IMR-90 (cell line): Measurements from ENCODE around the gene BST1. TPM values are rescaled to one million over a fixed set of nuclear protein-coding genes. Genes with fewer than 3 reads are reported as not detected.

ENCODE experiments used
- ATAC-seq: fragments of 200-7000 bp; cut with Tn5 transposase; 2 replicates; pipeline ENCODE4 v1.9.1; 2020; ENCODE audit warnings: low read depth, mild to moderate bottlenecking, moderate library complexity
- BruUV-seq: library from RNA; stranded (reverse); fragments of 400-500 nt; replicated peaks from 2 replicates; lab custom pipeline; 2021; lab: Mats Ljungman, UMichigan
- CTCF ChIA-PET: fragments of 300-600 bp; formaldehyde crosslinking; extraction: SDS; loops from one replicate; lab custom pipeline; 2021; ENCODE audit warnings: antibody characterized with exemption; lab: Yijun Ruan, JAX
- POLR2A ChIA-PET: fragments of 300-600 bp; sonication (Branson Sonifier 250); formaldehyde crosslinking; loops from one replicate; lab custom pipeline; 2022; ENCODE audit warnings: antibody characterized with exemption; ENCODE audit not compliant: unreplicated experiment; lab: Charles Lee
- DNase-seq: peaks from one replicate; pipeline ENCODE4 v3.0.0; 2013
- H2AFZ ChIP-seq: replicated peaks from 2 replicates; pipeline ENCODE3; 2013; ENCODE audit warnings: low read length, mild to moderate bottlenecking; ENCODE audit not compliant: poor library complexity
- H2AK5ac ChIP-seq: 2 replicates; pipeline ENCODE4 v1.6.1; 2013; ENCODE audit warnings: low read depth, low read length, inconsistent platforms
- H2AK9ac ChIP-seq: replicated peaks from 2 replicates; pipeline ENCODE3; 2013; ENCODE audit warnings: mild to moderate bottlenecking, low read depth, low read length, moderate library complexity; ENCODE audit not compliant: poor library complexity
- H2BK120ac ChIP-seq: 2 replicates; pipeline ENCODE4 v1.6.1; 2013; ENCODE audit warnings: low read depth, low read length, inconsistent platforms
- H2BK15ac ChIP-seq: 3 replicates; pipeline ENCODE4 v1.6.1; 2013; ENCODE audit warnings: low read depth, low read length, inconsistent platforms
- H2BK20ac ChIP-seq: 2 replicates; pipeline ENCODE4 v1.6.1; 2013; ENCODE audit warnings: low read depth, mild to moderate bottlenecking, inconsistent platforms, low read length, moderate library complexity
- H2BK5ac ChIP-seq: 2 replicates; pipeline ENCODE4 v1.6.1; 2013; ENCODE audit warnings: mild to moderate bottlenecking, low read depth, low read length, inconsistent platforms; ENCODE audit not compliant: poor library complexity, severe bottlenecking
- H3K14ac ChIP-seq: replicated peaks from 2 replicates; pipeline ENCODE4 v1.6.1; 2013; ENCODE audit warnings: low read depth, low read length, inconsistent platforms
- H3K18ac ChIP-seq: 2 replicates; pipeline ENCODE4 v1.6.1; 2013; ENCODE audit warnings: low read depth, low read length, control low read depth
- H3K23ac ChIP-seq: 2 replicates; pipeline ENCODE4 v1.6.1; 2013; ENCODE audit warnings: low read depth, low read length, inconsistent platforms
- H3K27ac ChIP-seq: 2 replicates; pipeline ENCODE4 v1.5.1; 2013; ENCODE audit warnings: mild to moderate bottlenecking, control low read depth, low read length; ENCODE audit not compliant: insufficient read depth
- H3K27me3 ChIP-seq: 2 replicates; pipeline ENCODE4 v1.6.1; 2013; ENCODE audit warnings: low read length; ENCODE audit not compliant: control insufficient read depth, insufficient read depth
- H3K36me3 ChIP-seq: 2 replicates; pipeline ENCODE4 v1.6.1; 2013; ENCODE audit warnings: low read length, mixed read lengths; ENCODE audit not compliant: control insufficient read depth, insufficient read depth
- H3K4ac ChIP-seq: 2 replicates; pipeline ENCODE4 v1.6.1; 2013; ENCODE audit warnings: low read depth, low read length, inconsistent platforms
- H3K4me1 ChIP-seq: 2 replicates; pipeline ENCODE4 v1.6.1; 2013; ENCODE audit warnings: low read length, mixed read lengths; ENCODE audit not compliant: control insufficient read depth, insufficient read depth
- H3K4me2 ChIP-seq: 2 replicates; pipeline ENCODE4 v1.6.1; 2013; ENCODE audit warnings: low read depth, mild to moderate bottlenecking, control low read depth, low read length, moderate library complexity
- H3K4me3 ChIP-seq: 2 replicates; pipeline ENCODE4 v1.5.1; 2013; ENCODE audit warnings: low read depth, mild to moderate bottlenecking, control low read depth, low read length, moderate library complexity; ENCODE audit not compliant: insufficient read depth
- H3K56ac ChIP-seq: 2 replicates; pipeline ENCODE4 v1.6.1; 2013; ENCODE audit warnings: low read length, inconsistent platforms; ENCODE audit not compliant: insufficient read depth; ENCODE audit errors: extremely low read depth
- H3K79me1 ChIP-seq, 2 experiments: 2 replicates each; pipeline ENCODE4 v1.6.1; 2013; ENCODE audit warnings: low read length in 2 of 2, inconsistent platforms in 1 of 2, low read depth in 1 of 2
- H3K9ac ChIP-seq: 2 replicates; pipeline ENCODE4 v1.6.1; 2013; ENCODE audit warnings: low read depth, low read length, control low read depth
- H3K9me1 ChIP-seq: 2 replicates; pipeline ENCODE4 v1.6.1; 2013; ENCODE audit warnings: low read length, inconsistent platforms; ENCODE audit not compliant: insufficient read depth
- H3K9me3 ChIP-seq: 2 replicates; pipeline ENCODE4 v1.6.1; 2013; ENCODE audit warnings: low read length; ENCODE audit not compliant: control insufficient read depth, insufficient read depth
- H4K20me1 ChIP-seq: 2 replicates; pipeline ENCODE4 v1.6.1; 2013; ENCODE audit warnings: low read length, inconsistent platforms; ENCODE audit not compliant: insufficient read depth
- H4K5ac ChIP-seq: 2 replicates; pipeline ENCODE4 v1.6.1; 2013; ENCODE audit warnings: mild to moderate bottlenecking, low read depth, low read length, control low read depth
- H4K8ac ChIP-seq, 2 experiments: 2 replicates each; pipeline ENCODE4 v1.6.1; 2013; ENCODE audit warnings: low read depth in 2 of 2, low read length in 2 of 2, control low read depth in 1 of 2, inconsistent platforms in 1 of 2
- H4K91ac ChIP-seq: 2 replicates; pipeline ENCODE4 v1.6.1; 2013; ENCODE audit warnings: low read depth, low read length, inconsistent platforms; ENCODE audit not compliant: insufficient read depth
- BHLHE40 ChIP-seq: fragments of 150-350 bp; IDR thresholded peaks from 2 replicates; pipeline ENCODE4 v1.6.1; 2016; ENCODE audit warnings: mild to moderate bottlenecking, low read depth, low read length
- CHD1 ChIP-seq: IDR thresholded peaks from 2 replicates; pipeline ENCODE4 v1.6.1; 2012; ENCODE audit warnings: low read depth, low read length, improper control_type of control experiment
- FOS ChIP-seq: fragments of 150-350 bp; IDR thresholded peaks from 2 replicates; pipeline ENCODE4 v1.6.1; 2016; ENCODE audit warnings: low read depth, low read length
- MAFK ChIP-seq: IDR thresholded peaks from 2 replicates; pipeline ENCODE4 v1.6.1; 2012; ENCODE audit warnings: low read depth, low read length, improper control_type of control experiment
- MAZ ChIP-seq: IDR thresholded peaks from 2 replicates; pipeline ENCODE4 v1.6.1; 2012; ENCODE audit warnings: low read depth, mild to moderate bottlenecking, low read length, improper control_type of control experiment, moderate library complexity, borderline replicate concordance
- MXI1 ChIP-seq: IDR thresholded peaks from 2 replicates; pipeline ENCODE4 v1.6.1; 2012; ENCODE audit warnings: low read depth, mild to moderate bottlenecking, low read length, moderate library complexity, borderline replicate concordance
- NFE2L2 ChIP-seq: fragments of 150-350 bp; IDR thresholded peaks from 2 replicates; pipeline ENCODE4 v1.6.1; 2016; ENCODE audit warnings: low read depth, mild to moderate bottlenecking, low read length
- POLR2A ChIP-seq: IDR thresholded peaks from 2 replicates; pipeline ENCODE4 v1.6.1; 2012; ENCODE audit warnings: mild to moderate bottlenecking, low read depth, low read length
- RAD21 ChIP-seq: IDR thresholded peaks from 2 replicates; pipeline ENCODE4 v1.6.1; 2012; ENCODE audit warnings: low read length, improper control_type of control experiment
- RCOR1 ChIP-seq: IDR thresholded peaks from 2 replicates; pipeline ENCODE4 v1.6.1; 2012; ENCODE audit warnings: mild to moderate bottlenecking, low read length, improper control_type of control experiment; ENCODE audit not compliant: insufficient replicate concordance
- RFX5 ChIP-seq: IDR thresholded peaks from 2 replicates; pipeline ENCODE4 v1.8.0; 2012; ENCODE audit warnings: low read depth, mild to moderate bottlenecking, low read length, moderate library complexity
- USF2 ChIP-seq: fragments of 150-350 bp; IDR thresholded peaks from 2 replicates; pipeline ENCODE4 v1.6.1; 2017; ENCODE audit warnings: mild to moderate bottlenecking, antibody characterized with exemption, low read length, low read depth
- WGBS, 2 experiments: methylation state at CpG; one replicate each; pipeline versions ENCODE4 v1.1.5 to v1.1.7; 2013; ENCODE audit warnings: missing lambda C conversion rate in 2 of 2; ENCODE audit not compliant: insufficient read length in 1 of 2; ENCODE audit errors: extremely low coverage in 2 of 2; 5-methylcytosine and 5-hydroxymethylcytosine counted together
- dilution Hi-C: fragments of 300-500 bp; cut with HindIII; formaldehyde crosslinking; loops from one replicate; pipeline ENCODE4 v1.14.3; 2018; ENCODE audit warnings: low sequenced_read_pairs; ENCODE audit not compliant: unreplicated experiment
- in situ Hi-C: fragments of 300-500 bp; cut with MboI; formaldehyde crosslinking; loops from 3 replicates; pipeline ENCODE4 v1.14.3; 2019; ENCODE audit warnings: low sequenced_read_pairs, inconsistent platforms, mixed read lengths
- intact Hi-C: fragments of 100-400 bp; cut with micrococcal nuclease; formaldehyde crosslinking; loops from 2 replicates; pipeline ENCODE4 v1.10.0; 2022
- polyA plus RNA-seq, 3 experiments: library from polyadenylated mRNA; depleted of rRNA; stranded (reverse); fragments of >200 nt; gene quantifications; 2 replicates each; pipeline ENCODE4 v1.2.3, GENCODE V29; 2012; ENCODE audit warnings: low replicate concordance in 1 of 3
- total RNA-seq: library from RNA; depleted of rRNA; stranded (reverse); fragments of >200 nt; gene quantifications from 2 replicates; pipeline ENCODE4 v1.2.3, GENCODE V29; 2012
- TF ChIP-seq, protein P1 (sequence below): conservative IDR thresholded peaks from 2 replicates; pipeline ENCODE4 v1.5.1; 2012; ENCODE audit warnings: mild to moderate bottlenecking, low read depth, low read length, improper control_type of control experiment

Gene BST1
- total and polyA plus RNA-seq, 2 of the 4 experiments (the other 2 are of a cell fraction) = 6.6 to 11.1 TPM

- ATAC-seq = no peak
- Histone ChIP-seq H3K36me3 (peaks cover 6% of the 10 kb centered on the region), H2BK120ac (no peak overlapping the region), H3K4me1 (peaks cover 2% of the 10 kb centered on the region; the same call in 1 of the 2 replicates), H3K23ac (peak overlapping the region; percentile 93; the same call in 1 of the 2 replicates), H2BK15ac (no peak overlapping the region), H3K9ac (peak overlapping the region; percentile 99; the same call in 1 of the 2 replicates), H3K27me3 (no peaks in the 10 kb centered on the region), H4K91ac (no peak overlapping the region), H2AFZ (no peak overlapping the region), H3K79me1 (peaks cover 16 to 36% of the 10 kb centered on the region in 2 experiments), H3K9me1 (peaks cover 2% of the 10 kb centered on the region; the same call in 1 of the 2 replicates), H4K5ac (no peak overlapping the region), H2AK5ac (no peak overlapping the region), H3K56ac (peak overlapping the region; percentile 98), H4K20me1 (no peaks in the 10 kb centered on the region), H4K8ac (peak overlapping the region; percentile 18 to 87; a peak in 2 of 4 replicates), H3K27ac (peak overlapping the region; percentile 33; the same call in 1 of the 2 replicates), H3K4ac (0 out of 2 replicates have a peak overlapping the region, but pooled peaks have one; percentile 96), H2AK9ac (no peak overlapping the region), H3K4me3 (peak overlapping the region; percentile 86; the same call in 1 of the 2 replicates), H3K9me3 (no peaks in the 10 kb centered on the region), H3K4me2 (peak overlapping the region; percentile 99), H3K14ac (no peak overlapping the region), H3K18ac (no peak overlapping the region), H2BK20ac (no peak overlapping the region), H2BK5ac (peak overlapping the region; percentile 94)
- intact Hi-C loops (no loop called here), dilution Hi-C loops (no loop called here), in situ Hi-C loops (loop anchor here (25.0 kb wide), 1 partner anchor 671 kb away; the partner anchor contains the start of gene CPEB2)
- 100% methylated on average over 1 of the region's 2 CpGs; no CpG with 5 or more reads in 1 of the 2 experiments for WGBS, 2 experiments
- DNase-seq = no peak
- BruUV-seq = no TSS peak
- ChIA-PET POLR2A (no interaction called here), CTCF (no interaction called here)
- TF ChIP-seq FOS (no peak), MAZ (no peak), USF2 (no peak), MXI1 (no peak), MAFK (no peak), NFE2L2 (no peak), BHLHE40 (no peak), CHD1 (no peak), POLR2A (no peak), RAD21 (no peak), RFX5 (no peak), RCOR1 (no peak)
- TF ChIP-seq, protein P1, sequence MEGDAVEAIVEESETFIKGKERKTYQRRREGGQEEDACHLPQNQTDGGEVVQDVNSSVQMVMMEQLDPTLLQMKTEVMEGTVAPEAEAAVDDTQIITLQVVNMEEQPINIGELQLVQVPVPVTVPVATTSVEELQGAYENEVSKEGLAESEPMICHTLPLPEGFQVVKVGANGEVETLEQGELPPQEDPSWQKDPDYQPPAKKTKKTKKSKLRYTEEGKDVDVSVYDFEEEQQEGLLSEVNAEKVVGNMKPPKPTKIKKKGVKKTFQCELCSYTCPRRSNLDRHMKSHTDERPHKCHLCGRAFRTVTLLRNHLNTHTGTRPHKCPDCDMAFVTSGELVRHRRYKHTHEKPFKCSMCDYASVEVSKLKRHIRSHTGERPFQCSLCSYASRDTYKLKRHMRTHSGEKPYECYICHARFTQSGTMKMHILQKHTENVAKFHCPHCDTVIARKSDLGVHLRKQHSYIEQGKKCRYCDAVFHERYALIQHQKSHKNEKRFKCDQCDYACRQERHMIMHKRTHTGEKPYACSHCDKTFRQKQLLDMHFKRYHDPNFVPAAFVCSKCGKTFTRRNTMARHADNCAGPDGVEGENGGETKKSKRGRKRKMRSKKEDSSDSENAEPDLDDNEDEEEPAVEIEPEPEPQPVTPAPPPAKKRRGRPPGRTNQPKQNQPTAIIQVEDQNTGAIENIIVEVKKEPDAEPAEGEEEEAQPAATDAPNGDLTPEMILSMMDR = no peak
Measured at GRCh38 chr4:15683143-15683495, 19.7 kb upstream of the BST1 start.
